ENCODE results near the gene DPYD.

- TF ChIP-seq POLR2A (IDR thresholded peaks at IDR 0.05) = no peak
- no peak for TF ChIP-seq CTCF (IDR thresholded peaks at IDR 0.05)
- TF ChIP-seq POLR2AphosphoS5 (IDR thresholded peaks at IDR 0.05) = no peak
- no peak for TF ChIP-seq EP300 (IDR thresholded peaks at IDR 0.05)
Observed at GRCh38 chr1:97143236-97143882, 777.5 kb downstream of the DPYD start.

All from sigmoid colon (tissue), 4 donors.